NCI-H446 (cell line): ENCODE data around the gene LRPAP1.
"Not testable (repeated sequence)": the region's sequence is repeated elsewhere in the genome, so short reads cannot be mapped to it uniquely, and the experiment has no call there.

Experiments used
- DNase-seq, 2 experiments: peaks; one replicate each; lab custom pipeline; 2025; lab: John Stamatoyannopoulos, UW

The LRPAP1 gene

GRCh38 chr4:3460926-3461325 lies 71.3 kb downstream of the LRPAP1 start:
- no peak for DNase-seq

DNA sequence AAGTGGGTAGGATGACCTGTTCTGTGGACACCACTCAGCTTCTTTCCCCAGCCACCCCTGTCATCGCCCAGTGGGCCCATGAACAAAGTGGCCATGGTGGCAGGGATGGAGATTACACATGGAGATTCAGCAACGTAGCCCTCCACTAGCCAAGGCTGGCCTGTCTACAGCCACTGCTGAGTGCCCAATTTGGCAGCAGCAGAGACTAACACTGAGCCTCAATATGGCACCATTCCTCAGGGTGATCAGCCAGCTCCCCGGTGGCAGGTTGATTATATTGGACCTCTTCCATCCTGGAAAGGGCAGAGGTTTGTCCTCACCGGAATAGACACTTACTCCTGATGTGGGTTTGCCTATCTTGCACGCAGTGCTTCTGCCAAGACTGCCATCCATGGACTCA lies 73.1 kb downstream of the LRPAP1 start:
- not testable (repeated sequence) for DNase-seq

- DNase-seq = no peak
Measured at GRCh38 chr4:3458371-3458770, 73.9 kb downstream of the LRPAP1 start.

GRCh38 chr4:3455596-3455995 lies 76.6 kb downstream of the LRPAP1 start:
- DNase-seq = not testable (repeated sequence)
